Trophoblast cell (in vitro differentiated cells and primary cell): ENCODE data around the gene CCSER2.
"Not testable (repeated sequence)": the region's sequence is repeated elsewhere in the genome, so short reads cannot be mapped to it uniquely, and the experiment has no call there.

Experiments used
- DNase-seq, 2 donors: peaks; one replicate each; pipeline ENCODE4 v3.0.0-alpha.2; 2016
- H2AFZ ChIP-seq: 2 replicates; pipeline ENCODE4 v1.6.1; 2013; ENCODE audit warnings: low read length, moderate library complexity, mild to moderate bottlenecking; ENCODE audit not compliant: insufficient read depth, poor library complexity
- H2AK5ac ChIP-seq: 2 replicates; pipeline ENCODE4 v1.6.1; 2013; ENCODE audit warnings: mild to moderate bottlenecking, low read length
- H2BK120ac ChIP-seq: 2 replicates; pipeline ENCODE4 v1.6.1; 2013; ENCODE audit warnings: low read length, mild to moderate bottlenecking, moderate library complexity; ENCODE audit not compliant: insufficient read depth, poor library complexity
- H2BK12ac ChIP-seq: 2 replicates; pipeline ENCODE4 v1.6.1; 2013; ENCODE audit warnings: mild to moderate bottlenecking, low read length, moderate library complexity
- H2BK5ac ChIP-seq: 2 replicates; pipeline ENCODE4 v1.6.1; 2013; ENCODE audit warnings: low read length, low read depth, moderate library complexity, mild to moderate bottlenecking; ENCODE audit not compliant: poor library complexity
- H3K14ac ChIP-seq: 2 replicates; pipeline ENCODE4 v1.6.1; 2013; ENCODE audit warnings: mild to moderate bottlenecking, low read length
- H3K18ac ChIP-seq: 2 replicates; pipeline ENCODE4 v1.6.1; 2013; ENCODE audit warnings: mild to moderate bottlenecking, low read length
- H3K23ac ChIP-seq: 2 replicates; pipeline ENCODE4 v1.6.1; 2013; ENCODE audit warnings: low read length
- H3K27ac ChIP-seq: 2 replicates; pipeline ENCODE4 v1.5.1; 2013; ENCODE audit warnings: low read depth, mild to moderate bottlenecking, inconsistent platforms, low read length, moderate library complexity
- H3K27me3 ChIP-seq: 2 replicates; pipeline ENCODE4 v1.6.1; 2013; ENCODE audit warnings: inconsistent platforms, mild to moderate bottlenecking, low read length, moderate library complexity; ENCODE audit not compliant: insufficient read depth
- H3K36me3 ChIP-seq, 2 experiments: 1 replicate in 1 of 2; 2 replicates in 1 of 2; pipeline ENCODE4 v1.6.1; 2013; ENCODE audit warnings: low read length in 2 of 2, mild to moderate bottlenecking in 2 of 2, moderate library complexity in 1 of 2; ENCODE audit not compliant: insufficient read depth in 2 of 2, control insufficient read depth in 1 of 2
- H3K4ac ChIP-seq: 2 replicates; pipeline ENCODE4 v1.6.1; 2013; ENCODE audit warnings: low read depth, mild to moderate bottlenecking, low read length, moderate library complexity
- H3K4me1 ChIP-seq, 2 experiments: 1 replicate in 1 of 2; 2 replicates in 1 of 2; pipeline ENCODE4 v1.6.1; 2013; ENCODE audit warnings: low read length in 2 of 2, mild to moderate bottlenecking in 2 of 2, moderate library complexity in 1 of 2; ENCODE audit not compliant: insufficient read depth in 2 of 2, control insufficient read depth in 1 of 2
- H3K4me2 ChIP-seq: 2 replicates; pipeline ENCODE4 v1.6.1; 2013; ENCODE audit warnings: inconsistent platforms, mild to moderate bottlenecking, low read length, moderate library complexity
- H3K4me3 ChIP-seq: 2 replicates; pipeline ENCODE4 v1.5.1; 2013; ENCODE audit warnings: mild to moderate bottlenecking, low read depth, low read length, inconsistent platforms
- H3K79me1 ChIP-seq: one replicate; pipeline ENCODE4 v1.6.1; 2013; ENCODE audit warnings: low read length
- H3K79me2 ChIP-seq: 2 replicates; pipeline ENCODE4 v1.6.1; 2013; ENCODE audit warnings: low read length, mild to moderate bottlenecking; ENCODE audit not compliant: control insufficient read depth, insufficient read depth, poor library complexity
- H3K9ac ChIP-seq: 2 replicates; pipeline ENCODE4 v1.6.1; 2013; ENCODE audit warnings: mild to moderate bottlenecking, low read length
- H3K9me3 ChIP-seq: 2 replicates; pipeline ENCODE4 v1.6.1; 2013; ENCODE audit warnings: low read depth, mild to moderate bottlenecking, control low read depth, inconsistent platforms, low read length; ENCODE audit not compliant: insufficient read depth
- H4K12ac ChIP-seq: 2 replicates; pipeline ENCODE4 v1.6.1; 2013; ENCODE audit warnings: low read depth, mild to moderate bottlenecking, low read length, moderate library complexity
- H4K8ac ChIP-seq: 2 replicates; pipeline ENCODE4 v1.6.1; 2013; ENCODE audit warnings: low read depth, mild to moderate bottlenecking, low read length, moderate library complexity
- H4K91ac ChIP-seq: one replicate; pipeline ENCODE4 v1.6.1; 2013; ENCODE audit warnings: low read depth, mild to moderate bottlenecking, low read length, moderate library complexity
- WGBS: extraction: QIAGEN DNeasy Blood & Tissue Kit; methylation state at CpG from one replicate; pipeline ENCODE4 v1.1.7; 2013; ENCODE audit warnings: missing lambda C conversion rate; ENCODE audit not compliant: insufficient read length, insufficient coverage; ENCODE audit errors: extremely low coverage; 5-methylcytosine and 5-hydroxymethylcytosine counted together

CCSER2 gene

GRCh38 chr10:84407388-84408049 lies 79.1 kb downstream of the CCSER2 start:
- H3K4ac ChIP-seq: peak overlapping the region; percentile 34
- H3K79me2 ChIP-seq: peaks cover 2% of the 10 kb centered on the region
- peaks cover 3 to 4% of the 10 kb centered on the region in 2 experiments for H3K4me1 ChIP-seq
- H4K8ac ChIP-seq: no peak overlapping the region
- WGBS: no CpG with 5 or more reads among the region's 2 CpGs
- H2BK12ac ChIP-seq: peak overlapping the region; percentile 23
- H3K9me3 ChIP-seq: peaks cover 2% of the 10 kb centered on the region
- H3K36me3 ChIP-seq: peaks cover 0 to 5% of the 10 kb centered on the region in 2 experiments
- H3K4me3 ChIP-seq: no peak overlapping the region
- peak overlapping the region; percentile 22 for H2AK5ac ChIP-seq
- no peak overlapping the region for H3K9ac ChIP-seq
- DNase-seq: peak; percentile 33 to 84
- peak overlapping the region; percentile 61 for H2BK5ac ChIP-seq
- peak overlapping the region; percentile 30 for H4K91ac ChIP-seq
- H2AFZ ChIP-seq: no peak overlapping the region
- peak overlapping the region; percentile 10 for H2BK120ac ChIP-seq
- no peak overlapping the region for H3K23ac ChIP-seq
- H3K27me3 ChIP-seq: no peaks in the 10 kb centered on the region
- H3K4me2 ChIP-seq: no peak overlapping the region
- peak overlapping the region; percentile 57 for H3K27ac ChIP-seq
- H4K12ac ChIP-seq: no peak overlapping the region
- H3K14ac ChIP-seq: peak overlapping the region; percentile 32
- H3K79me1 ChIP-seq: peaks cover 3% of the 10 kb centered on the region
- H3K18ac ChIP-seq: peak overlapping the region; percentile 46

- Histone ChIP-seq H2AFZ (no peak overlapping the region), H3K4ac (peak overlapping the region; percentile 40), H2BK5ac (no peak overlapping the region), H4K91ac (no peak overlapping the region), H4K12ac (no peak overlapping the region), H3K27me3 (no peaks in the 10 kb centered on the region), H2BK12ac (no peak overlapping the region), H3K4me1 (peaks cover 10 to 15% of the 10 kb centered on the region in 2 experiments), H3K23ac (no peak overlapping the region), H3K4me2 (no peak overlapping the region), H3K14ac (no peak overlapping the region), H3K18ac (no peak overlapping the region), H3K27ac (no peak overlapping the region), H3K9ac (no peak overlapping the region), H3K79me2 (peaks cover 2% of the 10 kb centered on the region), H3K9me3 (peaks cover 6% of the 10 kb centered on the region), H2AK5ac (no peak overlapping the region), H2BK120ac (no peak overlapping the region), H3K79me1 (peaks cover 9% of the 10 kb centered on the region), H3K4me3 (no peak overlapping the region), H4K8ac (no peak overlapping the region), H3K36me3 (peaks cover 5 to 14% of the 10 kb centered on the region in 2 experiments)
- no CpG with 5 or more reads among the region's 2 CpGs for WGBS
- no peak for DNase-seq
Measured at GRCh38 chr10:84412482-84412881, 84.1 kb downstream of the CCSER2 start.

- not testable (repeated sequence) for H3K23ac ChIP-seq
Measured at GRCh38 chr10:84414110-84414509, 85.7 kb downstream of the CCSER2 start.

GRCh38 chr10:84415539-84416244 lies 87.3 kb downstream of the CCSER2 start:
- no CpG with 5 or more reads among the region's 10 CpGs for WGBS
- Histone ChIP-seq H3K4me2 (no peak overlapping the region), H3K23ac (no peak overlapping the region), H3K4ac (peak overlapping the region; percentile 68), H3K4me3 (no peak overlapping the region), H3K14ac (no peak overlapping the region), H3K9ac (no peak overlapping the region), H3K27ac (peak overlapping the region; percentile 36), H3K79me2 (no peaks in the 10 kb centered on the region), H2AFZ (no peak overlapping the region), H3K36me3 (peaks cover 7 to 12% of the 10 kb centered on the region in 2 experiments), H3K9me3 (peaks cover 6% of the 10 kb centered on the region), H4K12ac (no peak overlapping the region), H2AK5ac (peak overlapping the region; percentile 45), H2BK5ac (peak overlapping the region; percentile 2), H3K4me1 (peaks cover 7 to 16% of the 10 kb centered on the region in 2 experiments), H3K18ac (peak overlapping the region; percentile 74), H4K91ac (no peak overlapping the region), H4K8ac (peak overlapping the region; percentile 54), H2BK120ac (peak overlapping the region; percentile 28), H2BK12ac (peak overlapping the region; percentile 4), H3K27me3 (no peaks in the 10 kb centered on the region), H3K79me1 (peaks cover 11% of the 10 kb centered on the region)
- DNase-seq: no peak

More at GRCh38 chr10:84414110-84414509, 85.7 kb downstream of the CCSER2 start:
- not testable (repeated sequence) for H4K12ac ChIP-seq, H4K8ac ChIP-seq, H2BK12ac ChIP-seq, H3K4me3 ChIP-seq, H2BK120ac ChIP-seq, H3K4ac ChIP-seq, H3K9ac ChIP-seq, DNase-seq, H3K14ac ChIP-seq, H3K9me3 ChIP-seq, H3K27me3 ChIP-seq, H3K27ac ChIP-seq, H3K4me2 ChIP-seq, H2BK5ac ChIP-seq, H3K18ac ChIP-seq, H4K91ac ChIP-seq, H3K79me2 ChIP-seq, H2AK5ac ChIP-seq, H2AFZ ChIP-seq
- Histone ChIP-seq H3K36me3 (peaks cover 5 to 14% of the 10 kb centered on the region in 2 experiments), H3K4me1 (peaks cover 7 to 14% of the 10 kb centered on the region in 2 experiments), H3K79me1 (peaks cover 11% of the 10 kb centered on the region)
- whole genome bisulfite sequencing: no CpG with 5 or more reads among the region's 2 CpGs
